ENCODE data around the gene ZNF425.
"Not testable (repeated sequence)": the region's sequence is repeated elsewhere in the genome, so short reads cannot be mapped to it uniquely, and the experiment has no call there.

The ZNF425 gene

GRCh38 chr7:149125863-149126661 is at the start of gene ZNF425:
TSS of gene ZNF425 (minus strand) at chr7:149126324. CDS start at chr7:149126213, 111 bp downstream.
- peak; percentile 98 for DNase-seq

GRCh38 chr7:149175150-149175549 is 49.0 kb upstream of the ZNF425 start:
- no peak for DNase-seq

GRCh38 chr7:149172534-149172920 is 46.4 kb upstream of the ZNF425 start:
- no peak for DNase-seq

GRCh38 chr7:149171892-149172533 is 45.9 kb upstream of the ZNF425 start:
- no peak for DNase-seq

GRCh38 chr7:149166630-149167352 is 40.7 kb upstream of the ZNF425 start:
- no peak for DNase-seq

- no peak for DNase-seq
These were observed 40.0 kb upstream of the ZNF425 start for GRCh38 chr7:149166142-149166541.

GRCh38 chr7:149161241-149161848 is 35.2 kb upstream of the ZNF425 start:
- no peak for DNase-seq

GRCh38 chr7:149156898-149157297 is 30.8 kb upstream of the ZNF425 start:
- no peak for DNase-seq

GRCh38 chr7:149154056-149154455 is 27.9 kb upstream of the ZNF425 start:
- DNase-seq = no peak

- DNase-seq = no peak
These were observed 27.2 kb upstream of the ZNF425 start for GRCh38 chr7:149153346-149153745.

- no peak for DNase-seq
These were observed 24.9 kb upstream of the ZNF425 start for GRCh38 chr7:149150981-149151380.

GRCh38 chr7:149147752-149148653 is 21.9 kb upstream of the ZNF425 start:
- DNase-seq = peak; percentile 72

- peak; percentile 93 for DNase-seq
These were observed 21.1 kb upstream of the ZNF425 start, which contains the start of gene ZNF398 for GRCh38 chr7:149147072-149147751. TSS of gene ZNF398 (plus strand) at chr7:149147453. CDS start at chr7:149147743, 290 bp downstream.

- no peak for DNase-seq
These were observed 19.1 kb upstream of the ZNF425 start for GRCh38 chr7:149145031-149145845.

- DNase-seq = not testable (repeated sequence)
These were observed 18.4 kb upstream of the ZNF425 start for GRCh38 chr7:149144436-149144922.

- DNase-seq = no peak
These were observed 15.8 kb upstream of the ZNF425 start for GRCh38 chr7:149141893-149142292.

- DNase-seq = no peak
These were observed 14.7 kb upstream of the ZNF425 start for GRCh38 chr7:149140831-149141230.

- DNase-seq = no peak
These were observed 10.0 kb upstream of the ZNF425 start for GRCh38 chr7:149136118-149136517.

GRCh38 chr7:149133028-149133710 is 7.0 kb upstream of the ZNF425 start:
- DNase-seq = no peak

Measured in RPMI8226 (cell line).